Measurements from ENCODE around the gene ZNF579. TPM values are rescaled to one million over a fixed set of nuclear protein-coding genes. Genes with fewer than 3 reads are reported as not detected.

The ZNF579 gene
- total RNA-seq, 1 donor from 2014 or later, result 10.9 TPM

DNA sequence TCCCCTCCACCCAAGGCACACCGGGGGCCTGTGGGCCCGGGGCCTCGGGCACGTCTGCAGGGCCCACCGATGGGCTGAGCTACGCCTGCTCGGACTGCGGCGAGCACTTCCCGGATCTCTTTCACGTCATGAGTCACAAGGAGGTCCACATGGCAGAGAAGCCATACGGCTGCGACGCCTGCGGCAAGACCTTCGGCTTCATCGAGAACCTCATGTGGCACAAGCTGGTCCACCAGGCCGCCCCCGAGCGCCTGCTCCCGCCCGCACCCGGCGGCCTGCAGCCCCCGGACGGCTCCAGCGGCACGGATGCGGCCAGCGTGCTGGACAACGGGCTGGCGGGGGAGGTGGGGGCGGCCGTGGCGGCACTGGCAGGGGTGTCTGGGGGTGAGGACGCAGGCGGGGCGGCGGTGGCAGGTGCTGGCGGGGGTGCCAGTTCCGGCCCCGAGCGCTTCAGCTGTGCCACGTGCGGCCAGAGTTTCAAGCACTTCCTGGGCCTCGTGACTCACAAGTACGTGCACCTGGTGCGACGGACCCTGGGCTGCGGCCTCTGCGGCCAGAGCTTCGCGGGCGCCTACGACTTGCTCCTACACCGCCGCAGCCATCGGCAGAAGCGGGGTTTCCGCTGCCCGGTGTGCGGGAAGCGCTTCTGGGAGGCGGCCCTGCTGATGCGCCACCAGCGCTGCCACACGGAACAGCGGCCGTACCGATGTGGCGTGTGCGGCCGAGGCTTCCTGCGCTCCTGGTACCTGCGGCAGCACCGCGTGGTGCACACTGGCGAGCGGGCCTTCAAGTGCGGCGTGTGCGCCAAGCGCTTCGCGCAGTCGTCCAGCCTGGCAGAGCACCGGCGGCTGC lies 35.1 kb upstream of the ZNF579 start:
- Mint-ChIP-seq H3K4me3 (no peak overlapping the region), H3K27ac (no peak overlapping the region), H3K9me3 (no peaks in the 10 kb centered on the region), H3K36me3 (ENCODE audit: low read depth) (peaks cover 32% of the 10 kb centered on the region), H3K27me3 (no peaks in the 10 kb centered on the region), H3K4me1 (peaks cover 27% of the 10 kb centered on the region)
- TF ChIP-seq, protein P1, sequence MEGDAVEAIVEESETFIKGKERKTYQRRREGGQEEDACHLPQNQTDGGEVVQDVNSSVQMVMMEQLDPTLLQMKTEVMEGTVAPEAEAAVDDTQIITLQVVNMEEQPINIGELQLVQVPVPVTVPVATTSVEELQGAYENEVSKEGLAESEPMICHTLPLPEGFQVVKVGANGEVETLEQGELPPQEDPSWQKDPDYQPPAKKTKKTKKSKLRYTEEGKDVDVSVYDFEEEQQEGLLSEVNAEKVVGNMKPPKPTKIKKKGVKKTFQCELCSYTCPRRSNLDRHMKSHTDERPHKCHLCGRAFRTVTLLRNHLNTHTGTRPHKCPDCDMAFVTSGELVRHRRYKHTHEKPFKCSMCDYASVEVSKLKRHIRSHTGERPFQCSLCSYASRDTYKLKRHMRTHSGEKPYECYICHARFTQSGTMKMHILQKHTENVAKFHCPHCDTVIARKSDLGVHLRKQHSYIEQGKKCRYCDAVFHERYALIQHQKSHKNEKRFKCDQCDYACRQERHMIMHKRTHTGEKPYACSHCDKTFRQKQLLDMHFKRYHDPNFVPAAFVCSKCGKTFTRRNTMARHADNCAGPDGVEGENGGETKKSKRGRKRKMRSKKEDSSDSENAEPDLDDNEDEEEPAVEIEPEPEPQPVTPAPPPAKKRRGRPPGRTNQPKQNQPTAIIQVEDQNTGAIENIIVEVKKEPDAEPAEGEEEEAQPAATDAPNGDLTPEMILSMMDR (IDR thresholded peaks at IDR 0.05), result no peak
- DNase-seq, result no peak
- no peak for ATAC-seq (ENCODE audit: low read depth)
- CTCF ChIA-PET, result no interaction called here
- POLR2A ChIA-PET, result no interaction called here
- intact Hi-C loops (cut with micrococcal nuclease), result no loop called here

DNA sequence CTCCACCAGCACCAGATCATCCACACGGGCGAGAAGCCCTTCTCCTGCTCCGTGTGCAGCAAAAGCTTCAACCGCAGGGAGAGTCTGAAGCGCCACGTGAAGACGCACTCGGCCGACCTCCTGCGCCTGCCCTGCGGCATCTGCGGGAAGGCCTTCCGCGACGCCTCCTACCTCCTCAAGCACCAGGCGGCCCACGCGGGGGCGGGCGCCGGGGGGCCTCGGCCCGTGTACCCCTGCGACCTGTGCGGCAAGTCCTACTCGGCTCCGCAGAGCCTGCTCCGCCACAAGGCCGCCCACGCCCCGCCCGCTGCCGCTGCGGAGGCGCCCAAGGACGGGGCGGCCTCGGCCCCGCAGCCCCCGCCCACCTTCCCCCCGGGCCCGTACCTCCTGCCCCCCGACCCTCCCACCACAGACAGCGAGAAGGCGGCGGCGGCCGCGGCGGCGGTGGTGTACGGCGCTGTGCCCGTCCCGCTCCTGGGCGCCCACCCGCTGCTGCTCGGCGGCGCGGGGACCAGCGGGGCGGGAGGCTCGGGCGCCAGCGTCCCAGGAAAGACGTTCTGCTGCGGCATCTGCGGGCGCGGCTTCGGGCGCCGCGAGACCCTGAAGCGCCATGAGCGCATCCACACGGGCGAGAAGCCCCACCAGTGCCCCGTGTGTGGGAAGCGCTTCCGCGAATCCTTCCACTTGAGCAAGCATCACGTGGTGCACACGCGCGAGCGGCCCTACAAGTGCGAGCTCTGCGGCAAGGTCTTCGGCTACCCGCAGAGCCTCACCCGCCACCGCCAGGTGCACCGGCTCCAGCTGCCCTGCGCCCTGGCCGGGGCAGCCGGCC lies 34.3 kb upstream of the ZNF579 start:
- Mint-ChIP-seq H3K4me3 (no peak overlapping the region), H3K27me3 (no peaks in the 10 kb centered on the region), H3K9me3 (no peaks in the 10 kb centered on the region), H3K27ac (no peak overlapping the region), H3K4me1 (peaks cover 32% of the 10 kb centered on the region), H3K36me3 (ENCODE audit: low read depth) (peaks cover 38% of the 10 kb centered on the region)
- CTCF ChIA-PET, result no interaction called here
- intact Hi-C loops (cut with micrococcal nuclease), result no loop called here
- ATAC-seq (ENCODE audit: low read depth) (no peak), DNase-seq (no peak)
- POLR2A ChIA-PET, result no interaction called here
- TF ChIP-seq, protein P1 (IDR thresholded peaks at IDR 0.05), result no peak

DNA sequence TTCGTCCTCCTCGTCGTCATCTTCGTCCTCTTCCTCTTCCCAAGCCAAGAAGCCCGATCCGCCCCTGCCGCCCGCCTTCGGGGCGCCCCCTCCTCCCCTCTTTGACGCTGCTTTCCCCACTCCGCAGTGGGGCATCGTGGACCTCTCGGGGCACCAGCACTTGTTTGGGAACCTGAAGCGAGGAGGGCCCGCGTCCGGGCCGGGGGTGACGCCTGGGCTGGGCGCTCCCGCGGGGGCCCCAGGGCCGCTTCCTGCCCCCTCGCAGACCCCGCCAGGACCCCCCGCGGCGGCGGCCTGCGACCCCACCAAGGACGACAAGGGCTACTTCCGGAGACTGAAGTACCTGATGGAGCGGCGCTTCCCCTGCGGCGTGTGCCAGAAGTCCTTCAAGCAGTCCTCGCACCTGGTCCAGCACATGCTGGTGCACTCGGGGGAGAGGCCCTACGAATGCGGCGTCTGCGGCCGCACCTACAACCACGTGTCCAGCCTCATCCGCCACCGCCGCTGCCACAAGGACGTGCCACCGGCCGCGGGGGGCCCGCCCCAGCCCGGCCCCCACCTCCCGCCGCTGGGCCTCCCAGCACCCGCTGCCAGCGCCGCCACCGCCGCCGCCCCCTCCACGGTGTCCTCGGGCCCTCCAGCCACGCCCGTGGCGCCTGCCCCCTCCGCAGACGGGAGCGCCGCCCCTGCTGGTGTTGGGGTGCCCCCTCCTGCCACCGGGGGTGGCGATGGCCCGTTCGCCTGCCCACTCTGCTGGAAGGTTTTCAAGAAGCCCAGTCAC lies 33.5 kb upstream of the ZNF579 start:
- POLR2A ChIA-PET, result no interaction called here
- intact Hi-C loops (cut with micrococcal nuclease), result no loop called here
- CTCF ChIA-PET, result no interaction called here
- no peak overlapping the region for H3K27ac Mint-ChIP-seq
- peaks cover 46% of the 10 kb centered on the region for H3K36me3 Mint-ChIP-seq (ENCODE audit: low read depth)
- DNase-seq (no peak), ATAC-seq (ENCODE audit: low read depth) (no peak)
- TF ChIP-seq, protein P1 (IDR thresholded peaks at IDR 0.05), result no peak
- H3K4me1 Mint-ChIP-seq, result peaks cover 38% of the 10 kb centered on the region
- no peaks in the 10 kb centered on the region for H3K9me3 Mint-ChIP-seq
- no peaks in the 10 kb centered on the region for H3K27me3 Mint-ChIP-seq
- no peak overlapping the region for H3K4me3 Mint-ChIP-seq

DNA sequence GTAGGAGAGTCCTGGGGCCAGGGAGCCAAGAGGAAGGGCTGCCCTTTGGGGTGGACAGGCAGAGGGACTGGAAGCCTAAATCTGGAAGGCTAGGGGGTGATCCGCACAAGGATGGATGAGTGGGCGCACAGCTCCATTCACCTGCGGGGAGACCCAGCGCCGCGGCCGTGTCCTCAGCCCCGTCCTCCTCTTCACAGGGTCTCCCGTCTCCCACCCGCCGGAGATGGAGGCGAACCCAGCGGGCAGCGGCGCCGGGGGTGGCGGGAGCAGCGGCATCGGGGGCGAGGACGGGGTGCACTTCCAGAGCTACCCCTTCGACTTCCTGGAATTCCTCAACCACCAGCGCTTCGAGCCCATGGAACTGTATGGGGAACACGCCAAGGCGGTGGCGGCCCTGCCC lies 32.7 kb upstream of the ZNF579 start:
- TF ChIP-seq, protein P1 (IDR thresholded peaks at IDR 0.05), result no peak
- ATAC-seq (ENCODE audit: low read depth), result no peak
- Mint-ChIP-seq H3K27ac (peak overlapping the region; percentile 83), H3K36me3 (ENCODE audit: low read depth) (peaks cover 51% of the 10 kb centered on the region), H3K4me3 (no peak overlapping the region), H3K27me3 (no peaks in the 10 kb centered on the region), H3K4me1 (peaks cover 42% of the 10 kb centered on the region), H3K9me3 (no peaks in the 10 kb centered on the region)
- no peak for DNase-seq
- intact Hi-C loops (cut with micrococcal nuclease), result no loop called here
- ChIA-PET CTCF (no interaction called here), POLR2A (interaction anchor here (1.0 kb wide), 1 partner anchor 11 kb away, joined by 4 read pairs; the partner anchor contains the start of gene ZNF784)

All from activated B cell treated with CpG ODN at 0.5 μM for 24 hours (primary cell).